Mesendoderm (in vitro differentiated cells): ENCODE measurements around the gene STK4.

ENCODE experiments used
- DNase-seq: peaks from one replicate; pipeline ENCODE4 v3.0.0; 2013
- H2AK5ac ChIP-seq: 2 replicates; pipeline ENCODE4 v1.6.1; 2013; ENCODE audit warnings: low read length, inconsistent platforms
- H2BK120ac ChIP-seq: 2 replicates; pipeline ENCODE4 v1.6.1; 2013; ENCODE audit warnings: low read depth, mild to moderate bottlenecking, low read length, moderate library complexity, mixed read lengths
- H2BK15ac ChIP-seq: replicated peaks from 2 replicates; pipeline ENCODE4 v1.6.1; 2013; ENCODE audit warnings: low read depth, mild to moderate bottlenecking, moderate library complexity
- H2BK5ac ChIP-seq: 2 replicates; pipeline ENCODE4 v1.6.1; 2013; ENCODE audit warnings: low read length, inconsistent platforms
- H3K18ac ChIP-seq: 2 replicates; pipeline ENCODE4 v1.6.1; 2013; ENCODE audit warnings: mild to moderate bottlenecking, low read length, mixed read lengths
- H3K23ac ChIP-seq: one replicate; pipeline ENCODE4 v1.6.1; 2013; ENCODE audit warnings: low read length
- H3K27ac ChIP-seq: 2 replicates; pipeline ENCODE4 v1.5.1; 2013; ENCODE audit warnings: low read depth, mild to moderate bottlenecking, inconsistent platforms, low read length, moderate library complexity
- H3K27me3 ChIP-seq: 2 replicates; pipeline ENCODE4 v1.6.1; 2013; ENCODE audit warnings: low read length, control low read depth, mild to moderate bottlenecking, inconsistent platforms; ENCODE audit not compliant: insufficient read depth, poor library complexity
- H3K36me3 ChIP-seq: 2 replicates; pipeline ENCODE4 v1.6.1; 2013; ENCODE audit warnings: low read length, inconsistent platforms; ENCODE audit not compliant: control insufficient read depth, insufficient read depth
- H3K4ac ChIP-seq: one replicate; pipeline ENCODE4 v1.6.1; 2013; ENCODE audit warnings: low read depth, mild to moderate bottlenecking, low read length, moderate library complexity
- H3K4me1 ChIP-seq: 2 replicates; pipeline ENCODE4 v1.6.1; 2013; ENCODE audit warnings: low read depth, low read length, inconsistent platforms; ENCODE audit not compliant: control insufficient read depth
- H3K4me2 ChIP-seq: 2 replicates; pipeline ENCODE4 v1.6.1; 2013; ENCODE audit warnings: low read length
- H3K4me3 ChIP-seq: 2 replicates; pipeline ENCODE4 v1.5.1; 2013; ENCODE audit warnings: mild to moderate bottlenecking, low read length
- H3K56ac ChIP-seq: one replicate; pipeline ENCODE4 v1.6.1; 2013; ENCODE audit warnings: low read length
- H3K79me1 ChIP-seq: 2 replicates; pipeline ENCODE4 v1.6.1; 2013; ENCODE audit warnings: low read length, inconsistent platforms
- H3K79me2 ChIP-seq: 2 replicates; pipeline ENCODE4 v1.6.1; 2013; ENCODE audit warnings: mild to moderate bottlenecking, low read length; ENCODE audit not compliant: control insufficient read depth, insufficient read depth
- H3K9ac ChIP-seq: 2 replicates; pipeline ENCODE4 v1.6.1; 2013; ENCODE audit warnings: low read length, inconsistent platforms
- H4K5ac ChIP-seq: one replicate; pipeline ENCODE4 v1.6.1; 2013; ENCODE audit warnings: low read length
- H4K8ac ChIP-seq: one replicate; pipeline ENCODE4 v1.6.1; 2013; ENCODE audit warnings: low read depth, mild to moderate bottlenecking, control low read depth, low read length, moderate library complexity
- WGBS: extraction: QIAGEN DNeasy Blood & Tissue Kit; methylation state at CpG from one replicate; pipeline ENCODE4 v1.1.7; 2013; ENCODE audit warnings: low lambda C conversion rate, missing lambda C conversion rate; ENCODE audit not compliant: insufficient coverage; ENCODE audit errors: extremely low coverage; 5-methylcytosine and 5-hydroxymethylcytosine counted together

STK4 gene

GRCh38 chr20:44945261-44945660, 21.1 kb upstream of the STK4 start:
- H3K27ac ChIP-seq = no peak overlapping the region
- H3K23ac ChIP-seq = no peak overlapping the region
- no peak overlapping the region for H4K8ac ChIP-seq
- H2BK15ac ChIP-seq = no peak overlapping the region
- no peak overlapping the region for H3K4ac ChIP-seq
- no peak overlapping the region for H4K5ac ChIP-seq
- no peak overlapping the region for H2AK5ac ChIP-seq
- H3K4me1 ChIP-seq = no peaks in the 10 kb centered on the region
- H3K18ac ChIP-seq = no peak overlapping the region
- no peaks in the 10 kb centered on the region for H3K79me1 ChIP-seq
- H2BK120ac ChIP-seq = no peak overlapping the region
- H3K4me2 ChIP-seq = no peak overlapping the region
- no CpG with 5 or more reads among the region's 6 CpGs for WGBS
- no peak overlapping the region for H3K4me3 ChIP-seq
- H3K56ac ChIP-seq = no peak overlapping the region
- no peak overlapping the region for H3K9ac ChIP-seq
- no peak for DNase-seq
- peaks cover 2% of the 10 kb centered on the region for H3K36me3 ChIP-seq
- no peaks in the 10 kb centered on the region for H3K79me2 ChIP-seq
- H2BK5ac ChIP-seq = no peak overlapping the region
- H3K27me3 ChIP-seq = no peaks in the 10 kb centered on the region

- H2AK5ac ChIP-seq = no peak overlapping the region
- no peak overlapping the region for H2BK15ac ChIP-seq
- H3K36me3 ChIP-seq = peaks cover 9% of the 10 kb centered on the region
- H4K8ac ChIP-seq = no peak overlapping the region
- no peaks in the 10 kb centered on the region for H3K4me1 ChIP-seq
- H3K27me3 ChIP-seq = no peaks in the 10 kb centered on the region
- no peak overlapping the region for H3K18ac ChIP-seq
- H2BK5ac ChIP-seq = no peak overlapping the region
- H3K79me2 ChIP-seq = no peaks in the 10 kb centered on the region
- H3K23ac ChIP-seq = no peak overlapping the region
- WGBS = no CpG with 5 or more reads among the region's 2 CpGs
- no peaks in the 10 kb centered on the region for H3K79me1 ChIP-seq
- no peak overlapping the region for H2BK120ac ChIP-seq
- H3K27ac ChIP-seq = no peak overlapping the region
- no peak overlapping the region for H3K9ac ChIP-seq
- no peak for DNase-seq
- H3K4me3 ChIP-seq = no peak overlapping the region
- no peak overlapping the region for H3K4me2 ChIP-seq
- no peak overlapping the region for H3K4ac ChIP-seq
- no peak overlapping the region for H4K5ac ChIP-seq
- H3K56ac ChIP-seq = no peak overlapping the region
Measured at GRCh38 chr20:44946271-44946852, 19.9 kb upstream of the STK4 start.

GRCh38 chr20:44948107-44948506, 18.2 kb upstream of the STK4 start:
- Histone ChIP-seq H3K9ac (no peak overlapping the region), H3K18ac (no peak overlapping the region), H2AK5ac (no peak overlapping the region), H3K4ac (no peak overlapping the region), H3K79me2 (no peaks in the 10 kb centered on the region), H4K5ac (no peak overlapping the region), H3K56ac (no peak overlapping the region), H3K79me1 (no peaks in the 10 kb centered on the region), H3K4me3 (no peak overlapping the region), H3K27ac (no peak overlapping the region), H3K36me3 (peaks cover 9% of the 10 kb centered on the region), H3K4me1 (no peaks in the 10 kb centered on the region), H3K4me2 (no peak overlapping the region), H2BK15ac (no peak overlapping the region), H2BK120ac (no peak overlapping the region), H4K8ac (no peak overlapping the region), H3K27me3 (no peaks in the 10 kb centered on the region), H3K23ac (no peak overlapping the region), H2BK5ac (no peak overlapping the region)
- DNase-seq = no peak
- no CpG with 5 or more reads among the region's 5 CpGs for WGBS

- H2BK5ac ChIP-seq = no peak overlapping the region
- no peak overlapping the region for H3K9ac ChIP-seq
- no peak overlapping the region for H4K8ac ChIP-seq
- no peak overlapping the region for H2AK5ac ChIP-seq
- no peaks in the 10 kb centered on the region for H3K4me1 ChIP-seq
- H3K4me3 ChIP-seq = no peak overlapping the region
- H3K4ac ChIP-seq = no peak overlapping the region
- H3K79me2 ChIP-seq = no peaks in the 10 kb centered on the region
- peaks cover 8% of the 10 kb centered on the region for H3K36me3 ChIP-seq
- H3K79me1 ChIP-seq = no peaks in the 10 kb centered on the region
- DNase-seq = no peak
- no peak overlapping the region for H2BK15ac ChIP-seq
- H3K56ac ChIP-seq = no peak overlapping the region
- no peak overlapping the region for H3K27ac ChIP-seq
- no peak overlapping the region for H4K5ac ChIP-seq
- no peak overlapping the region for H2BK120ac ChIP-seq
- no CpG with 5 or more reads among the region's 2 CpGs for WGBS
- H3K4me2 ChIP-seq = no peak overlapping the region
- no peak overlapping the region for H3K23ac ChIP-seq
- no peaks in the 10 kb centered on the region for H3K27me3 ChIP-seq
- H3K18ac ChIP-seq = no peak overlapping the region
Measured at GRCh38 chr20:44948513-44948912, 17.8 kb upstream of the STK4 start.

- Histone ChIP-seq H2AK5ac (no peak overlapping the region), H3K79me2 (no peaks in the 10 kb centered on the region), H3K27ac (no peak overlapping the region), H2BK15ac (no peak overlapping the region), H3K23ac (no peak overlapping the region), H2BK5ac (no peak overlapping the region), H3K79me1 (no peaks in the 10 kb centered on the region), H3K18ac (no peak overlapping the region), H3K56ac (no peak overlapping the region), H3K4me1 (no peaks in the 10 kb centered on the region), H3K4ac (no peak overlapping the region), H2BK120ac (no peak overlapping the region), H4K8ac (no peak overlapping the region), H3K4me2 (no peak overlapping the region), H4K5ac (no peak overlapping the region), H3K9ac (no peak overlapping the region), H3K27me3 (no peaks in the 10 kb centered on the region), H3K36me3 (peaks cover 8% of the 10 kb centered on the region), H3K4me3 (no peak overlapping the region)
- WGBS = no CpG with 5 or more reads among the region's 1 CpG
- no peak for DNase-seq
Measured at GRCh38 chr20:44950368-44950767, 15.9 kb upstream of the STK4 start.

GRCh38 chr20:44952731-44953130, 13.6 kb upstream of the STK4 start:
- Histone ChIP-seq H3K4me3 (no peak overlapping the region), H3K23ac (no peak overlapping the region), H3K9ac (no peak overlapping the region), H3K56ac (no peak overlapping the region), H3K79me1 (no peaks in the 10 kb centered on the region), H4K5ac (no peak overlapping the region), H3K4me1 (no peaks in the 10 kb centered on the region), H3K27me3 (no peaks in the 10 kb centered on the region), H3K36me3 (peaks cover 8% of the 10 kb centered on the region), H2BK15ac (no peak overlapping the region), H2BK5ac (no peak overlapping the region), H3K4me2 (no peak overlapping the region), H3K4ac (no peak overlapping the region), H2AK5ac (no peak overlapping the region), H3K18ac (no peak overlapping the region), H4K8ac (no peak overlapping the region), H2BK120ac (no peak overlapping the region), H3K27ac (no peak overlapping the region), H3K79me2 (no peaks in the 10 kb centered on the region)
- no CpG with 5 or more reads among the region's 1 CpG for WGBS
- no peak for DNase-seq
